ENCODE results near the gene ZNF433. TPM values are rescaled to one million over a fixed set of nuclear protein-coding genes. Genes with fewer than 3 reads are reported as not detected.

ZNF433 gene
- total RNA-seq, 2 donors from 2014 or later, result 2.0 to 3.5 TPM

- Histone ChIP-seq H3K9me3 (no peaks in the 10 kb centered on the region), H3K4me1 (no peaks in the 10 kb centered on the region), H3K4me3 (no peak overlapping the region), H3K27me3 (no peaks in the 10 kb centered on the region), H3K9ac (ENCODE audit: low read depth in 2 of 2, low read length in 2 of 2) (no peak overlapping the region), H3K36me3 (no peaks in the 10 kb centered on the region), H3K27ac (no peak overlapping the region)
- intact Hi-C loops (cut with DNase I), result loop anchor here (2.0 to 5.0 kb wide), 3 partner anchors 22 to 189 kb away; partner anchors contain the start of genes ZNF491 and ZNF763
- DNase-seq, result no peak
- TF ChIP-seq CTCF (IDR thresholded peaks at IDR 0.05), result no peak
Observed at GRCh38 chr19:11986754-11987153, 48.7 kb downstream of the ZNF433 start.

DNA sequence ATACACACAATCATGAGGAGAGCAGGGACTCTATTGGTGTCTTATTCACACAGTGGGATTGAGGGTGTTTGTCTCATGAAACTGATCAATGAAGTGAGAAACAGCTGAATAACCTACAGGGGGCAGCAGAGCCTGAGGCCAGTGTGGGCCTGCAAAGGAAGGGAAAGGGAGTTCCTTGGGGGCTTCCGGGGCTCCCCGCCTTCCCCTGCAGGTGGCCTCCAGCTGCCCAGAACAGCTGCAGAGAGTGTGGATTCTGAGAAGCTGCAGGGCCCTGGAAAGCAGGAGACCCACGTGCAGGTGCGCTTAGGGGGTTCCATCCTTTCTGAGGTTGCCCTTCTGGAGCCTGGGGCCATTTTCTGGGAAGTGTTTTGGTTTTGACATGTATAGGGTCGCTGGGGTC, 50.5 kb downstream of the ZNF433 start:
- intact Hi-C loops (cut with DNase I), result loop anchor here (5.0 kb wide), 2 partner anchors 152 to 188 kb away; partner anchors contain the start of gene ZNF491
- Histone ChIP-seq H3K27me3 (no peaks in the 10 kb centered on the region), H3K9ac (ENCODE audit: low read depth in 2 of 2, low read length in 2 of 2) (no peak overlapping the region), H3K9me3 (no peaks in the 10 kb centered on the region), H3K27ac (no peak overlapping the region), H3K4me3 (no peak overlapping the region), H3K4me1 (no peaks in the 10 kb centered on the region), H3K36me3 (no peaks in the 10 kb centered on the region)
- DNase-seq, result no peak
- no peak for TF ChIP-seq CTCF (IDR thresholded peaks at IDR 0.05)

- intact Hi-C loops (cut with DNase I), result no loop called here
- no peaks in the 10 kb centered on the region for H3K9me3 ChIP-seq
Observed at GRCh38 chr19:11982526-11982925, 53.0 kb downstream of the ZNF433 start.

DNA sequence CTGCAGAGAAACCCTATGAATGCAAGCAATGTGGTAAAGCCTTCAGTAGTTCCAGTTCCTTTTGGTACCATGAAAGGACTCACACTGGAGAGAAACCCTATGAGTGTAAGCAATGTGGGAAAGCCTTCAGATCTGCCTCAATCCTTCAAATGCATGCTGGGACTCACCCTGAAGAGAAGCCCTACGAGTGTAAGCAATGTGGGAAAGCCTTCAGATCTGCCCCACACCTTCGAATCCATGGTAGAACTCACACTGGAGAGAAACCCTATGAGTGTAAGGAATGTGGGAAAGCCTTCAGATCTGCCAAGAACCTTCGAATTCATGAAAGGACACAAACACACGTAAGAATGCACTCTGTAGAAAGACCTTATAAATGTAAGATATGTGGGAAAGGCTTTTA, 56.0 kb downstream of the ZNF433 start:
- H3K27me3 ChIP-seq, result no peaks in the 10 kb centered on the region
- H3K36me3 ChIP-seq, result no peaks in the 10 kb centered on the region
- H3K4me3 ChIP-seq, result no peak overlapping the region
- no peak for TF ChIP-seq CTCF (IDR thresholded peaks at IDR 0.05)
- H3K9ac ChIP-seq (ENCODE audit: low read depth in 2 of 2, low read length in 2 of 2), result no peak overlapping the region
- no peaks in the 10 kb centered on the region for H3K9me3 ChIP-seq
- H3K4me1 ChIP-seq, result no peaks in the 10 kb centered on the region
- H3K27ac ChIP-seq, result no peak overlapping the region
- intact Hi-C loops (cut with DNase I), result no loop called here
- DNase-seq, result no peak

More at GRCh38 chr19:11982526-11982925, 53.0 kb downstream of the ZNF433 start:
- Histone ChIP-seq H3K4me3 (no peak overlapping the region), H3K4me1 (no peaks in the 10 kb centered on the region), H3K9ac (ENCODE audit: low read depth in 2 of 2, low read length in 2 of 2) (no peak overlapping the region), H3K27me3 (no peaks in the 10 kb centered on the region), H3K36me3 (no peaks in the 10 kb centered on the region), H3K27ac (no peak overlapping the region)
- TF ChIP-seq CTCF (IDR thresholded peaks at IDR 0.05), result no peak
- no peak for DNase-seq

DNA sequence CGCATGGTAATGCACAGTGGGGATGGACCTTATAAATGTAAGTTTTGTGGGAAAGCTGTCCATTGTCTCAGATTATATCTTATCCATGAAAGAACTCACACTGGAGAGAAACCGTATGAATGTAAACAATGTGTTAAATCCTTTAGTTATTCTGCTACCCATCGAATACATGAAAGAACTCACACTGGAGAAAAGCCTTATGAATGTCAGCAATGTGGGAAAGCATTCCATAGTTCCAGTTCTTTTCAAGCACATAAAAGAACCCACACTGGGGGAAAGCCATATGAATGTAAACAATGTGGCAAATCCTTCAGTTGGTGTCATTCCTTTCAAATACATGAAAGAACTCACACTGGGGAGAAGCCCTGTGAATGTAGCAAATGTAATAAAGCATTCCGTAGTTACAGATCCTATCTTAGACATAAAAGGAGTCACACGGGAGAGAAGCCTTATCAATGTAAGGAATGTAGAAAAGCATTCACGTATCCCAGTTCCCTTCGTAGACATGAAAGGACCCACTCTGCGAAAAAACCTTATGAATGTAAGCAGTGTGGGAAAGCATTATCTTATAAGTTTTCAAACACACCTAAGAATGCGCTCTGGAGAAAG, 56.9 kb downstream of the ZNF433 start:
- TF ChIP-seq CTCF (IDR thresholded peaks at IDR 0.05), result no peak
- Histone ChIP-seq H3K4me3 (no peak overlapping the region), H3K27me3 (no peaks in the 10 kb centered on the region), H3K36me3 (no peaks in the 10 kb centered on the region), H3K9me3 (no peaks in the 10 kb centered on the region), H3K9ac (ENCODE audit: low read depth in 2 of 2, low read length in 2 of 2) (no peak overlapping the region), H3K27ac (no peak overlapping the region), H3K4me1 (no peaks in the 10 kb centered on the region)
- no peak for DNase-seq
- intact Hi-C loops (cut with DNase I), result no loop called here
